SU-DHL-6 (cell line): ENCODE measurements around the gene PTGDS.

ENCODE experiments used
- H2AFZ ChIP-seq: fragments of 200-600 bp; sonication (generic); 2 replicates; pipeline ENCODE4 v1.6.1; 2014; ENCODE audit warnings: low read depth, mild to moderate bottlenecking, moderate library complexity, mixed read lengths, antibody characterized with exemption, low read length; ENCODE audit not compliant: severe bottlenecking
- H3F3A ChIP-seq: fragments of 200-600 bp; shearing (Covaris generic); 2 replicates; pipeline ENCODE4 v1.6.0; 2016; ENCODE audit warnings: antibody characterized with exemption, mild to moderate bottlenecking; ENCODE audit not compliant: insufficient read depth
- H3K27ac ChIP-seq: fragments of 200-600 bp; sonication (generic); 2 replicates; pipeline ENCODE4 v1.5.1; 2016; ENCODE audit warnings: low read depth, mild to moderate bottlenecking, low read length, moderate library complexity, mixed read lengths
- H3K27me3 ChIP-seq: fragments of 200-600 bp; sonication (generic), shearing (Covaris generic); 2 replicates; pipeline ENCODE4 v1.6.0; 2014; ENCODE audit warnings: mild to moderate bottlenecking, low read length
- H3K36me3 ChIP-seq: fragments of 200-600 bp; sonication (generic); 2 replicates; pipeline ENCODE4 v1.6.1; 2014; ENCODE audit warnings: mild to moderate bottlenecking, low read length, mixed read lengths
- H3K4me2 ChIP-seq: fragments of 300-600, 200-600 bp; shearing (Covaris generic), sonication (generic); 2 replicates; pipeline ENCODE4 v1.6.0; 2014; ENCODE audit warnings: low read length, low read depth, mild to moderate bottlenecking; ENCODE audit not compliant: poor library complexity, severe bottlenecking
- H3K4me3 ChIP-seq: fragments of 200-600 bp; sonication (generic); 2 replicates; pipeline ENCODE4 v1.5.1; 2014; ENCODE audit warnings: antibody characterized with exemption, low read length, mild to moderate bottlenecking, mixed read lengths; ENCODE audit not compliant: insufficient read depth, poor library complexity, severe bottlenecking
- H3K79me2 ChIP-seq: fragments of 200-600 bp; sonication (generic); 2 replicates; pipeline ENCODE4 v1.6.1; 2014; ENCODE audit warnings: mild to moderate bottlenecking, low read length, moderate library complexity; ENCODE audit not compliant: insufficient read depth
- H3K9ac ChIP-seq: fragments of 200-600 bp; sonication (generic); 2 replicates; pipeline ENCODE4 v1.7.0; 2014; ENCODE audit warnings: mild to moderate bottlenecking, low read length
- H3K9me2 ChIP-seq: fragments of 200-600 bp; sonication (generic); replicated peaks from 2 replicates; pipeline ENCODE4 v1.6.1; 2014; ENCODE audit warnings: low read length; ENCODE audit not compliant: insufficient read depth
- H3K9me3 ChIP-seq: fragments of 200-600 bp; sonication (generic); 2 replicates; pipeline ENCODE4 v1.6.1; 2014; ENCODE audit warnings: low read length, mixed read lengths; ENCODE audit not compliant: insufficient read depth
- H4K20me1 ChIP-seq: fragments of 200-600 bp; sonication (generic); 2 replicates; pipeline ENCODE4 v1.6.1; 2014; ENCODE audit warnings: low read depth, mild to moderate bottlenecking, antibody characterized with exemption, low read length, moderate library complexity, mixed read lengths
- EZH2phosphoT487 ChIP-seq: fragments of 200-600 bp; sonication (generic), shearing (Covaris generic); conservative IDR thresholded peaks from 2 replicates; pipeline ENCODE4 v1.6.1; 2018; ENCODE audit warnings: mild to moderate bottlenecking, antibody characterized with exemption, low read length, moderate library complexity, mixed read lengths
- TF ChIP-seq, protein P1 (sequence below): fragments of 200-600 bp; sonication (generic); IDR thresholded peaks from one replicate; pipeline ENCODE4 v1.5.1; 2017; ENCODE audit warnings: antibody characterized with exemption, mild to moderate bottlenecking, low read length, moderate library complexity; ENCODE audit not compliant: insufficient read depth, poor library complexity, severe bottlenecking

The PTGDS gene

GRCh38 chr9:136971746-136972145 lies 5.6 kb upstream of the PTGDS start:
- Histone ChIP-seq H4K20me1 (no peaks in the 10 kb centered on the region), H3F3A (no peaks in the 10 kb centered on the region), H3K27me3 (no peaks in the 10 kb centered on the region), H3K36me3 (no peaks in the 10 kb centered on the region), H2AFZ (no peak overlapping the region), H3K27ac (no peak overlapping the region), H3K9ac (no peak overlapping the region), H3K4me2 (no peak overlapping the region), H3K9me2 (no peaks in the 10 kb centered on the region), H3K4me3 (no peak overlapping the region), H3K79me2 (no peaks in the 10 kb centered on the region), H3K9me3 (no peaks in the 10 kb centered on the region)
- no peak for TF ChIP-seq EZH2phosphoT487
- TF ChIP-seq, protein P1, sequence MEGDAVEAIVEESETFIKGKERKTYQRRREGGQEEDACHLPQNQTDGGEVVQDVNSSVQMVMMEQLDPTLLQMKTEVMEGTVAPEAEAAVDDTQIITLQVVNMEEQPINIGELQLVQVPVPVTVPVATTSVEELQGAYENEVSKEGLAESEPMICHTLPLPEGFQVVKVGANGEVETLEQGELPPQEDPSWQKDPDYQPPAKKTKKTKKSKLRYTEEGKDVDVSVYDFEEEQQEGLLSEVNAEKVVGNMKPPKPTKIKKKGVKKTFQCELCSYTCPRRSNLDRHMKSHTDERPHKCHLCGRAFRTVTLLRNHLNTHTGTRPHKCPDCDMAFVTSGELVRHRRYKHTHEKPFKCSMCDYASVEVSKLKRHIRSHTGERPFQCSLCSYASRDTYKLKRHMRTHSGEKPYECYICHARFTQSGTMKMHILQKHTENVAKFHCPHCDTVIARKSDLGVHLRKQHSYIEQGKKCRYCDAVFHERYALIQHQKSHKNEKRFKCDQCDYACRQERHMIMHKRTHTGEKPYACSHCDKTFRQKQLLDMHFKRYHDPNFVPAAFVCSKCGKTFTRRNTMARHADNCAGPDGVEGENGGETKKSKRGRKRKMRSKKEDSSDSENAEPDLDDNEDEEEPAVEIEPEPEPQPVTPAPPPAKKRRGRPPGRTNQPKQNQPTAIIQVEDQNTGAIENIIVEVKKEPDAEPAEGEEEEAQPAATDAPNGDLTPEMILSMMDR = no peak

DNA sequence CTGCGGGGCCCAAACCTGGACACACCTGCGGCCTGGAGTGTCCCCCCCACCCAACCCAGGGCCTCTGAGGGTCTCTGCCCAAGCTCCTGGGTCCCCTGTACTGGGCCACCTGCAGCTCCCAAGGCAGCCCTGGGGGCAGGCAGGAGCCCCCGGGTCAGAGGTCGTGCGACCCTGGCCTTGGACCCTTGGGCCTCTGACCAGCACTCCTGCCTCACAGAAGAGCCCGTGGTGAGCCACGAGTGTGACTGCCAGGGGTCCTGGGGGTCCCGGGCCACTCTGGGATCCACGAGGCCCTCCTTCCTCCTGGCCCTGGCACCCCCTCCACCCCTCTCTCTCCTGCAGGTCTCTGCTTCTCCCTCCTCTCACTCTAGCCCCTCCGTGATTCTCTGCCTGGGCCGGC lies 5.0 kb upstream of the PTGDS start:
- Histone ChIP-seq H3K9ac (no peak overlapping the region), H3F3A (no peaks in the 10 kb centered on the region), H3K36me3 (no peaks in the 10 kb centered on the region), H3K79me2 (no peaks in the 10 kb centered on the region), H3K27me3 (no peaks in the 10 kb centered on the region), H3K4me2 (no peak overlapping the region), H2AFZ (no peak overlapping the region), H4K20me1 (no peaks in the 10 kb centered on the region), H3K9me3 (no peaks in the 10 kb centered on the region), H3K4me3 (no peak overlapping the region), H3K27ac (no peak overlapping the region), H3K9me2 (no peaks in the 10 kb centered on the region)
- TF ChIP-seq EZH2phosphoT487 = no peak
- TF ChIP-seq, protein P1 = no peak

- Histone ChIP-seq H3K4me2 (no peak overlapping the region), H2AFZ (no peak overlapping the region), H3K27ac (no peak overlapping the region), H3F3A (no peaks in the 10 kb centered on the region), H3K36me3 (no peaks in the 10 kb centered on the region), H3K9ac (no peak overlapping the region), H3K9me3 (no peaks in the 10 kb centered on the region), H4K20me1 (no peaks in the 10 kb centered on the region), H3K4me3 (no peak overlapping the region), H3K79me2 (no peaks in the 10 kb centered on the region), H3K27me3 (no peaks in the 10 kb centered on the region), H3K9me2 (no peaks in the 10 kb centered on the region)
- TF ChIP-seq EZH2phosphoT487 = no peak
- TF ChIP-seq, protein P1 = no peak
These were observed 4.6 kb upstream of the PTGDS start for GRCh38 chr9:136972743-136973142.
